ENCODE data around the gene GSE1.

Gene GSE1

GRCh38 chr16:85678016-85678415 lies 64.9 kb downstream of the GSE1 start:
- Histone ChIP-seq H3F3A (ENCODE audit: control insufficient read depth, insufficient read depth) (peaks cover 7% of the 10 kb centered on the region; the same call in 1 of the 2 replicates), H3K27me3 (ENCODE audit: control insufficient read depth, low read length) (no peaks in the 10 kb centered on the region), H3K4me2 (ENCODE audit: low read length) (no peak overlapping the region), H3K4me3 (ENCODE audit: low read length) (no peak overlapping the region), H3K27ac (ENCODE audit: low read depth, low read length) (no peak overlapping the region), H3K36me3 (ENCODE audit: control insufficient read depth, low read length) (peaks cover 92% of the 10 kb centered on the region), H3K9me2 (replicated peaks; ENCODE audit: control insufficient read depth, low read length) (no peaks in the 10 kb centered on the region), H3K9me3 (ENCODE audit: control insufficient read depth, insufficient read depth, low read length) (no peaks in the 10 kb centered on the region), H3K4me1 (ENCODE audit: control insufficient read depth, low read length) (no peaks in the 10 kb centered on the region), H4K20me1 (ENCODE audit: control insufficient read depth, insufficient read depth, low read depth, low read length) (peaks cover 10% of the 10 kb centered on the region; the same call in 1 of the 2 replicates), H3K79me2 (ENCODE audit: control insufficient read depth, low read length) (peaks cover 21% of the 10 kb centered on the region)
- no peak for TF ChIP-seq EZH2phosphoT487 (IDR thresholded peaks at IDR 0.05; ENCODE audit: borderline replicate concordance, low read length)
- TF ChIP-seq CTCF (IDR thresholded peaks at IDR 0.05; ENCODE audit: low read depth, low read length, poor library complexity, severe bottlenecking), result no peak

GRCh38 chr16:85678821-85679220 lies 65.7 kb downstream of the GSE1 start:
- Histone ChIP-seq H3K36me3 (ENCODE audit: control insufficient read depth, low read length) (peaks cover 93% of the 10 kb centered on the region), H3K27ac (ENCODE audit: low read depth, low read length) (no peak overlapping the region), H4K20me1 (ENCODE audit: control insufficient read depth, insufficient read depth, low read depth, low read length) (peaks cover 14% of the 10 kb centered on the region), H3K9me2 (replicated peaks; ENCODE audit: control insufficient read depth, low read length) (no peaks in the 10 kb centered on the region), H3K4me2 (ENCODE audit: low read length) (no peak overlapping the region), H3K27me3 (ENCODE audit: control insufficient read depth, low read length) (no peaks in the 10 kb centered on the region), H3K4me1 (ENCODE audit: control insufficient read depth, low read length) (no peaks in the 10 kb centered on the region), H3K4me3 (ENCODE audit: low read length) (no peak overlapping the region), H3K79me2 (ENCODE audit: control insufficient read depth, low read length) (peaks cover 30% of the 10 kb centered on the region), H3F3A (ENCODE audit: control insufficient read depth, insufficient read depth) (peaks cover 7% of the 10 kb centered on the region; the same call in 1 of the 2 replicates), H3K9me3 (ENCODE audit: control insufficient read depth, insufficient read depth, low read length) (no peaks in the 10 kb centered on the region)
- TF ChIP-seq EZH2phosphoT487 (IDR thresholded peaks at IDR 0.05; ENCODE audit: borderline replicate concordance, low read length) (no peak), CTCF (IDR thresholded peaks at IDR 0.05; ENCODE audit: low read depth, low read length, poor library complexity, severe bottlenecking) (no peak)

DNA sequence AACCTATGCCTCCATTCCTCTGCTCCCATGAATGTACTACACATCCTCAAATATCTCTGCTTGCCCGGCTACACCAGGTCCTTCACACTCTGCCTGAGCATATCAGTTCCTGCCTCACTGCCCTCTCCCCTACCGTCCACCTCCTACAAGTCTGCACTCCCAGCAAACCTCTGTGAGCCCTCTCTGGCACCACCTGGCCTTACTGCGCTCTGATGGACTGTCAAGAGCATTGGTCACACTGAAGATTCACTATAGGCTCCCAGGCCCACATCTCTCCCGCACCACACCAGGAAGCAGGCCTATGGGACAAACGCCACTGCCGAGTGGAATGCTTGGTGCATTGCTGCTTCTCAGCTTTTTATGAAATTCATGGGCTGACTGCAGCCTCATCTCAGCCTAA lies 66.7 kb downstream of the GSE1 start:
- TF ChIP-seq CTCF (IDR thresholded peaks at IDR 0.05; ENCODE audit: low read depth, low read length, poor library complexity, severe bottlenecking) (no peak), EZH2phosphoT487 (IDR thresholded peaks at IDR 0.05; ENCODE audit: borderline replicate concordance, low read length) (no peak)
- no peaks in the 10 kb centered on the region for H3K9me2 ChIP-seq (replicated peaks; ENCODE audit: control insufficient read depth, low read length)
- H3K27ac ChIP-seq (ENCODE audit: low read depth, low read length), result no peak overlapping the region
- H4K20me1 ChIP-seq (ENCODE audit: control insufficient read depth, insufficient read depth, low read depth, low read length), result peaks cover 18% of the 10 kb centered on the region
- H3K36me3 ChIP-seq (ENCODE audit: control insufficient read depth, low read length), result peaks cover 93% of the 10 kb centered on the region
- H3K4me3 ChIP-seq (ENCODE audit: low read length), result no peak overlapping the region
- H3K9me3 ChIP-seq (ENCODE audit: control insufficient read depth, insufficient read depth, low read length), result no peaks in the 10 kb centered on the region
- peaks cover 8% of the 10 kb centered on the region for H3K4me1 ChIP-seq (ENCODE audit: control insufficient read depth, low read length)
- H3K27me3 ChIP-seq (ENCODE audit: control insufficient read depth, low read length), result no peaks in the 10 kb centered on the region
- peaks cover 11% of the 10 kb centered on the region; the same call in 1 of the 2 replicates for H3F3A ChIP-seq (ENCODE audit: control insufficient read depth, insufficient read depth)
- H3K4me2 ChIP-seq (ENCODE audit: low read length), result no peak overlapping the region
- H3K79me2 ChIP-seq (ENCODE audit: control insufficient read depth, low read length), result peaks cover 40% of the 10 kb centered on the region

Measured in DOHH2 (cell line).